Esophagus muscularis mucosa (tissue), 4 donors: ENCODE measurements around the gene BTBD16.

Experiments
- EP300 ChIP-seq: sonication (generic); formaldehyde crosslinking; IDR thresholded peaks from one replicate; pipeline ENCODE4 v1.6.1; 2017; ENCODE audit warnings: antibody characterized with exemption
- POLR2A ChIP-seq: fragments of 450-650 bp; IDR thresholded peaks from one replicate; pipeline ENCODE4 v1.6.1; 2017; ENCODE audit warnings: antibody characterized with exemption, moderate library complexity, mild to moderate bottlenecking, low read depth
- TF ChIP-seq, protein P1 (sequence below), 3 experiments: fragments of 200-600 bp in 2 of 3; fragments of 450-650 bp in 1 of 3; sonication (generic) in 2 of 3; IDR thresholded peaks; one replicate each; pipeline ENCODE4 v1.5.1; 2017 to 2019; ENCODE audit warnings: antibody characterized with exemption in 3 of 3, mild to moderate bottlenecking in 2 of 3, moderate library complexity in 1 of 3

DNA sequence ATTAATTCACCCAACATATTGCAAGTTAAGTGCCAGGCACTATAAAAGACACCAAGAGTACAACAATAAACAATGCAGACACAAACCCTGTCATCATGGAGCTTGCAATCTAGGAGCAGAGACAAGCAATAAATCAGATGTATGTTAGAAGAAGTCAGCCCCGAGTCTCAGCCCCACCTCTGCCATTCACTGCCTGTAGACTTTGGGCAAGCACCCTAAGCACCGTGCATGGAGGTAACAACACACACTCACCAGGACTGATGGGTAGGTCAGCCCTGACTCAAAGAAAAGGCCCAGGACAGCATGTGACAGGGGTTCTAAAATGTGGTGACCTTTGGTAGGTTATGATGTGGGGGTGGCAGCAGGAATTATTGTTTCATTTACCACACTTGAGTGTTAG is 54.1 kb downstream of the BTBD16 start:
- TF ChIP-seq POLR2A = no peak
- TF ChIP-seq, protein P1, sequence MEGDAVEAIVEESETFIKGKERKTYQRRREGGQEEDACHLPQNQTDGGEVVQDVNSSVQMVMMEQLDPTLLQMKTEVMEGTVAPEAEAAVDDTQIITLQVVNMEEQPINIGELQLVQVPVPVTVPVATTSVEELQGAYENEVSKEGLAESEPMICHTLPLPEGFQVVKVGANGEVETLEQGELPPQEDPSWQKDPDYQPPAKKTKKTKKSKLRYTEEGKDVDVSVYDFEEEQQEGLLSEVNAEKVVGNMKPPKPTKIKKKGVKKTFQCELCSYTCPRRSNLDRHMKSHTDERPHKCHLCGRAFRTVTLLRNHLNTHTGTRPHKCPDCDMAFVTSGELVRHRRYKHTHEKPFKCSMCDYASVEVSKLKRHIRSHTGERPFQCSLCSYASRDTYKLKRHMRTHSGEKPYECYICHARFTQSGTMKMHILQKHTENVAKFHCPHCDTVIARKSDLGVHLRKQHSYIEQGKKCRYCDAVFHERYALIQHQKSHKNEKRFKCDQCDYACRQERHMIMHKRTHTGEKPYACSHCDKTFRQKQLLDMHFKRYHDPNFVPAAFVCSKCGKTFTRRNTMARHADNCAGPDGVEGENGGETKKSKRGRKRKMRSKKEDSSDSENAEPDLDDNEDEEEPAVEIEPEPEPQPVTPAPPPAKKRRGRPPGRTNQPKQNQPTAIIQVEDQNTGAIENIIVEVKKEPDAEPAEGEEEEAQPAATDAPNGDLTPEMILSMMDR (IDR thresholded peaks at IDR 0.05) = no peak
- no peak for TF ChIP-seq EP300
